Measurements from ENCODE around the gene PLCB3.

PLCB3 gene

GRCh38 chr11:64251016-64251752 lies at the start of gene PLCB3:
Gene PLCB3 (plus strand): TSS chr11:64251530. CDS start chr11:64251650, 120 bp downstream.
- DNase-seq: no peak

DNA sequence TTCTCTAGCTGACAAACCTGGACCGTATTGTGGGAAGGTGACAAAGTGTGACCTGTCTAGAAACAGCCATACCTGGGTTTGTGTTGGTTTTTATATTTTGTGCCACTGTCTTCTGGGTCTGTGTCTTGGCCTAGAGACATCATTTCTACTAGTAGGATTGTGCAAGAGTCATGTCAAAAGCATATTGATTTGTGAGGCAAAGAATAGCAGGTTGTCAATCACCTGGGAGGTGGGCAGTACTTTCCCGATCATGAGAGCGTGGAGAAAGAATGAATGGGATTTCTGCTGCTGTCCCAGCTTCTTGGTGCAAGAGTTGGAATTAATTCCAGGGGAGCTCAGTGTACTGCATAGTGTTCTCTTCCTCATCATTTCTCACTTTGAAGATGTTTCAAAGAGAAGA lies 49.8 kb upstream of the PLCB3 start:
- no peak for DNase-seq

DNA sequence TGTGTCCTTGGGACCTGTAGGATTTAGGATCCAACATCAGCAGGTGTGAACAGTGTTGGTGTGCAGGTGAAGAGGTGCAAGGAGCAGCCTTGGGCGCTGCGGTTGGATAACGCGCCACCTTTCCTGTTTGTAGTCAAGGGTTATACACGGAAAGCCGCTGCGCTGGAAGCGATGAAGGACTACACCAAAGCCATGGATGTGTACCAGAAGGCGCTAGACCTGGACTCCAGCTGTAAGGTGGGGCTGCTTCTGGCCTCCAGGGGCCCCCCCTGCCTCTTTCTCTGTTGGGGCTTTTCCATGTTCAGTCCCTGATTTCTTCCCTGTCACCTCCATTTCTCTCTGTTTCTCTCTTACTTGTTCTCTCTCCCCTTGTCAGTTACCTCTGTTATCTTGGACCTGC lies 48.3 kb upstream of the PLCB3 start:
- DNase-seq: no peak

DNA sequence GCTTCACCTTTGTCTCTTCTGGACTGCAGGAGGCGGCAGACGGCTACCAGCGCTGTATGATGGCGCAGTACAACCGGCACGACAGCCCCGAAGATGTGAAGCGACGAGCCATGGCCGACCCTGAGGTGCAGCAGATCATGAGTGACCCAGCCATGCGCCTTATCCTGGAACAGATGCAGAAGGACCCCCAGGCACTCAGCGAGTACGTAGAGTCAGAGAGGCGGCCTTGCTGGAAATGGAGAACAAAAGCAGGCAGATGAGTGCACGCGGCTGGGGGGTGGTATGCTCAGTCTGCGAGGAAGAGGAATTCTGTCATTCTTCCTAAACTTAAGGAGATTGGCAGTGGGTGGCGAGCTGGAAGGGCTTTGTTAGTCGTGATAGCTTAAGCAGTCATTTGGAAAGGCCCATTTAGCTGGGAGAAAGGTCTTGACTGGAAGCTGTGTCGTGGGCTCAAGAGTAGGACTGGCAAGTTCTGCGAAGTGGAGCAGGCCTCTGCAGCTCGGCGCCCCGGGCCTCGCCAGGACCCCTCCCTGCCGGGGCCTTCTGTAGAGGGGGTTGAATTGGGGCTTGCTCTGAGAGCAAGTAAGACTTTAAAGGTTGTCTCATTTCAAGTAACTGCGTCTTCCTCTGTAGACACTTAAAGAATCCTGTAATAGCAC lies 47.8 kb upstream of the PLCB3 start:
- DNase-seq: no peak

DNA sequence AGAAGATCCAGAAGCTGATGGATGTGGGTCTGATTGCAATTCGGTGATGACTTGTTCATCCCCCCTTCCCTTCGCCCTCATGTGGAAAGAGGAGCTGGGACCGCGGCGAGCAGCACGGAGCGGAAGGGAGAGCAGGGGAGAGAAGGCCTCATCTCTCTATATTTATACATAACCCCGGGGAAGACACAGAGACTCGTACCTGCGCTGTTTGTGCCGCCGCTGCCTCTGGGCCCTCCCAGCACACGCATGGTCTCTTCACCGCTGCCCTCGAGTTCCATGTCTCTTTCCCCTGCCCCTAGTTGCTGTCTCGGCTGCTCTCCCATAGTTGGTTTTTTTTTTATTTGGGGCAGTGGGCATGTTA lies 47.3 kb upstream of the PLCB3 start:
- DNase-seq: no peak

- DNase-seq: peak; percentile 87
Measured at GRCh38 chr11:64204464-64204989, 46.8 kb upstream of the PLCB3 start.

- DNase-seq: no peak
Measured at GRCh38 chr11:64206457-64207255, 44.7 kb upstream of the PLCB3 start, which contains the start of gene FERMT3. Gene FERMT3 (plus strand): TSS chr11:64206721. CDS start chr11:64207365, 644 bp downstream.

GRCh38 chr11:64207256-64208085 lies 43.9 kb upstream of the PLCB3 start:
- DNase-seq: no peak

GRCh38 chr11:64208086-64208795 lies 43.1 kb upstream of the PLCB3 start:
- DNase-seq: no peak

- DNase-seq: no peak
Measured at GRCh38 chr11:64208796-64209562, 42.4 kb upstream of the PLCB3 start.

GRCh38 chr11:64209563-64209843 lies 41.8 kb upstream of the PLCB3 start:
- DNase-seq: no peak

DNA sequence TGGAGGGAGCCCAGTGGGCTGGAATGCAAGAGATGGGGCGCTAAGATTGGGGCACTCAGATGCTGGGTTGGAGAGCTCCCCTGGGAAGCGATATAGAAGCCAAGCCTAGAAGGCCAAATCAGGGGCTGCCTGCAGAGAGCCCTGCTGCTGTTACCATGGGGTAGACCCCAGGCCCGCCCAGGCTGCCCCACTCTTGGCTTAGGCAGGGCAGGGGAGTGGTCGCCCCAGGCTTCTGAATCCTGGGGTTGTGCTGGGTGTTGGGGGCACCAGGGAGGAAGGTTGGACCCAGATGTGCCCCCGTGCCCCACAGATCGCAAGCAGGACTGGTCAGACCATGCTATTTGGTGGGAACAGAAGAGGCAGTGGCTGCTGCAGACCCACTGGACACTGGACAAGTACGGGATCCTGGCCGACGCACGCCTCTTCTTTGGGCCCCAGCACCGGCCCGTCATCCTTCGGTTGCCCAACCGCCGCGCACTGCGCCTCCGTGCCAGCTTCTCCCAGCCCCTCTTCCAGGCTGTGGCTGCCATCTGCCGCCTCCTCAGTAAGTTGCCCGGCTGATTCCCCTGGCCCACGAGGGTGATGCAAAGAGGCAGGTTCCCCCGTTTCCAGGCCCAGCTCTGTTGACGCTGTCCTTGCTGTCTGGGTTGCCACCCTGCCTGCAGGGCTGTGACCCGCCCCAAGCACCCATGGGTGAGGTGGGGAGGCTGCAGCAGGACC lies 40.9 kb upstream of the PLCB3 start:
- no peak for DNase-seq

DNA sequence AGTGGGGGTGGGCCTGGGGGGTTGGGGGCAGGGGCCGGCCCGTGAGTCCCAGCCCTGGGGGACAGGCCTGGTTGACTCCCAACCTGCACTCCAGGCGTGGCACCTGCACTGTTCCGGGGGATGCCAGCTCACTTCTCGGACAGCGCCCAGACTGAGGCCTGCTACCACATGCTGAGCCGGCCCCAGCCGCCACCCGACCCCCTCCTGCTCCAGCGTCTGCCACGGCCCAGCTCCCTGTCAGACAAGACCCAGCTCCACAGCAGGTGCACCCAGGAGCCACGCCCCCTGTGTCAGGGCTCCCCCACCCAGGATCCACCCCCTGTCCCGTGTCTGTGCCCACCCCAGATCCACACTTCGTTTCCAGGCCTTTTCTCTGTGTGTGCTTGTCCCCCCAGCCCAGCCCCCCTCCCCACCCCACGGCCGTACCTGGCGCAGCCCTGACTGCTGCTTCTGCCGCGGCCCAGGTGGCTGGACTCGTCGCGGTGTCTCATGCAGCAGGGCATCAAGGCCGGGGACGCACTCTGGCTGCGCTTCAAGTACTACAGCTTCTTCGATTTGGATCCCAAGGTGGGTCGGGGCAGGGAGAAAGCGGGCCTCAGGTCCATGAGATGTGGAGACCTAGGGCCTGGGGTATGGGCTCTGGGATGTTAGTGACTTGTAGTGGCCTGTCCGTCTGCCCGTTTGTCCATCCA lies 40.0 kb upstream of the PLCB3 start:
- no peak for DNase-seq

DNA sequence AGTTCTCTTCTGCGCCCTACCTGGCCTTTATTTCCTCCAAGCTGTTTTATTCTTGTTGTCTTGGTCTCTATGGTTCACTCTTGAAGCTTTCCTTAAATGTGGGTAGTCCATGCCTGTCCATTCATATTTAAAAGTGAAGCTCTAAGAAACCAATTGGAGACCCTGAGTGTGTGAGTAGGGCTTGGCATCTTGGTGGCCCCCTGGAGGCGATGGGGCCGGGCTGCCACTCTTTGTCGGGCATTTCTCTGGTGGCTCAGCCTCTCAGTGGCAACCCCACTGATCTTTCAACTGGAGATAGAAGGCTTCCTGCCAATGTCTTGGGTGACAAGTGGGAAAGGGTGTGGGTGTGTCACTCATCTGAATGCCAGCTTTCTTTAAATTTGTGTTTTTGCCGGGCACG lies 34.5 kb upstream of the PLCB3 start:
- no peak for DNase-seq

DNA sequence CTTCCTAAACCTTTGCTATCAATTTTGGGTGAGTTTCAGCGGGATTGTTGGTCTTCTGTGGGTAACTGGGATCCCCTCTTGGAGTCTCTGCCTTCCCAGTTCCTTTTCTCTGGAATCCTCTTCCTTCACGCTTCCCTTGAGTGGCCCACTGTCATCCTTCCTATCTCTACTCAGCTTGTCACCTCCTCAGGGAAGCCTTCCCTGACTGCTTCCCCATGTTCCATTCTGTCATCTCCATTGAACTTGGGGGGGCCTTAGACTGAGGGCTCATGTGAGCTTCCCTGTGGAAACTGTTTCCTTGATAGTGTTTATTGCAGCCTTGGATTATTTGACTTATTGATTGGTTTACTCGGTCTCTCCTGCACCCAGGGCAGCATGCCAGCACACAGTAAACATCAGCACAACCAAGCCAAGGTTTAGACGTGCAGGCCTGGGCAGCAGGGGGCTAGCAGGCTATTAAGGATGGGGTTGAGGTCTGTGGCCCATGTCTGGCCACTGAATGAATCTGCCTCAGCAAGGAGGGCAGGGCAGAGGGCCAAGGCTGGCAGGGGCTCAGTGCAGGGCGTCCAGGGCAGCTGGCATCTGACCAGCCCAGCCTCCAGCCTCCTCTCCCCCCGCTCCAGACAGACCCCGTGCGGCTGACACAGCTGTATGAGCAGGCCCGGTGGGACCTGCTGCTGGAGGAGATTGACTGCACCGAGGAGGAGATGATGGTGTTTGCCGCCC lies 32.5 kb upstream of the PLCB3 start:
- no peak for DNase-seq

GRCh38 chr11:64219354-64219684 lies 32.0 kb upstream of the PLCB3 start:
- DNase-seq: no peak

GRCh38 chr11:64219755-64220154 lies 31.6 kb upstream of the PLCB3 start:
- no peak for DNase-seq

GRCh38 chr11:64220271-64220670 lies 31.1 kb upstream of the PLCB3 start:
- no peak for DNase-seq

- DNase-seq: no peak
Measured at GRCh38 chr11:64220798-64221197, 30.5 kb upstream of the PLCB3 start.

DNA sequence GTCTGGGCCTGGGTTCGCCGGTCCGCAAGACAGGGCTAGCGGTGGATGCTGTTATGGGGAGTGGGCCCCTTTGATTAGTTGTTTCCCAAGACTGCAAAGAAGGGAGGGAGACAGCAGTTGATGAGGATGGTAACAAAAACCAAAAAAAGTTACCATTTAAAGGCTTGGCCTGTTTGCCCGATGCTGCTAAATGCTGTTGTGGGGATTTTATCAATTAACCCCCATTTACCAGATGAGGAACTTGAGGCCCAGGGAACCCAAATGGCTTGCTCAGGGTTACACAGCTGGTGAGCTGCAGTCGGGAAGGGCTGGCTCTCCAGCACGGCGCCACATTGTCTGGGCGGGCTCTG lies 28.7 kb upstream of the PLCB3 start:
- DNase-seq: no peak

Data from NCI-H226 (cell line).